Common myeloid progenitor, CD34-positive (primary cell): Measurements from ENCODE around the gene C6orf52.
"Not testable (repeated sequence)": the region's sequence is repeated elsewhere in the genome, so short reads cannot be mapped to it uniquely, and the experiment has no call there.

Experiments used
- CTCF ChIA-PET: fragments of 350-600 bp; sonication (Branson Sonifier 250); formaldehyde crosslinking; loops from one replicate; lab custom pipeline; 2021; ENCODE audit warnings: antibody characterized with exemption; lab: Charles Lee
- POLR2A ChIA-PET: fragments of 350-600 bp; sonication (Branson Sonifier 250); formaldehyde crosslinking; loops from one replicate; lab custom pipeline; 2021; ENCODE audit warnings: antibody characterized with exemption; lab: Charles Lee
- DNase-seq, 3 donors: peaks; one replicate each; pipeline versions ENCODE4 v3.0.0 to v3.0.0-alpha.2; 2013
- H3K27ac ChIP-seq, 2 experiments: 1 replicate in 1 of 2; 2 replicates in 1 of 2; pipeline ENCODE4 v1.7.0; 2013; ENCODE audit warnings: inconsistent platforms in 2 of 2, low read length in 2 of 2, mild to moderate bottlenecking in 2 of 2, low read depth in 1 of 2, moderate library complexity in 1 of 2; ENCODE audit not compliant: severe bottlenecking in 2 of 2, insufficient read depth in 1 of 2, poor library complexity in 1 of 2
- H3K27me3 ChIP-seq, 5 experiments: replicated peaks in 2 of 5; 1 replicate in 3 of 5; 2 replicates in 2 of 5; pipeline versions ENCODE4 v1.6.1 to v1.7.0; 2013; ENCODE audit warnings: low read length in 4 of 5, mild to moderate bottlenecking in 2 of 5, moderate library complexity in 2 of 5, inconsistent platforms in 1 of 5; ENCODE audit not compliant: insufficient read depth in 5 of 5, control insufficient read depth in 4 of 5
- H3K36me3 ChIP-seq, 4 experiments: 1 replicate in 2 of 4; 2 replicates in 2 of 4; pipeline versions ENCODE4 v1.6.1 to v1.7.0; 2013; ENCODE audit warnings: low read length in 3 of 4, control low read depth in 1 of 4, mild to moderate bottlenecking in 1 of 4; ENCODE audit not compliant: control insufficient read depth in 4 of 4, insufficient read depth in 4 of 4
- H3K4me1 ChIP-seq, 4 experiments: 1 replicate in 3 of 4; 2 replicates in 1 of 4; pipeline versions ENCODE4 v1.6.1 to v1.7.1; 2013; ENCODE audit warnings: low read length in 3 of 4, mild to moderate bottlenecking in 3 of 4, control low read depth in 1 of 4, inconsistent platforms in 1 of 4, moderate library complexity in 1 of 4; ENCODE audit not compliant: control insufficient read depth in 4 of 4, insufficient read depth in 4 of 4; ENCODE audit errors: control extremely low read depth in 1 of 4
- H3K4me3 ChIP-seq, 7 experiments: 1 replicate in 4 of 7; 2 replicates in 3 of 7; pipeline versions ENCODE4 v1.5.1 to v1.7.0; 2013; ENCODE audit warnings: mild to moderate bottlenecking in 7 of 7, low read length in 6 of 7, moderate library complexity in 6 of 7, inconsistent platforms in 2 of 7, low read depth in 2 of 7, control low read depth in 1 of 7; ENCODE audit not compliant: insufficient read depth in 4 of 7, control insufficient read depth in 1 of 7; ENCODE audit errors: extremely low read depth in 1 of 7
- H3K9me3 ChIP-seq, 5 experiments: 1 replicate in 4 of 5; 2 replicates in 1 of 5; pipeline versions ENCODE4 v1.6.1 to v1.7.1; 2013; ENCODE audit warnings: low read length in 4 of 5, mild to moderate bottlenecking in 2 of 5, inconsistent platforms in 1 of 5, low read depth in 1 of 5, moderate library complexity in 1 of 5; ENCODE audit not compliant: control insufficient read depth in 4 of 5, insufficient read depth in 2 of 5; ENCODE audit errors: control extremely low read depth in 1 of 5
- WGBS: methylation state at CpG from one replicate; pipeline ENCODE4 v1.1.5; 2013; ENCODE audit not compliant: insufficient coverage; 5-methylcytosine and 5-hydroxymethylcytosine counted together

The C6orf52 gene

GRCh38 chr6:10668126-10668917, 26.1 kb downstream of the C6orf52 start:
- peaks cover 0 to 6% (median 0%) of the 10 kb centered on the region in 4 experiments for H3K4me1 ChIP-seq
- no peaks in the 10 kb centered on the region for H3K9me3 ChIP-seq
- no peak overlapping the region for H3K27ac ChIP-seq
- DNase-seq: no peak
- no peaks in the 10 kb centered on the region for H3K27me3 ChIP-seq
- ChIA-PET POLR2A (no interaction called here), CTCF (no interaction called here)
- H3K36me3 ChIP-seq: no peaks in the 10 kb centered on the region
- H3K4me3 ChIP-seq: no peak overlapping the region
- 93% methylated on average over 6 of the region's 6 CpGs for WGBS

GRCh38 chr6:10665595-10665994, 28.8 kb downstream of the C6orf52 start:
- peak in 2 of 3 donors; percentile 37 to 54 for DNase-seq
- no CpG with 5 or more reads among the region's 1 CpG for WGBS
- H3K27me3 ChIP-seq, H3K4me3 ChIP-seq, POLR2A ChIA-PET, H3K4me1 ChIP-seq, H3K9me3 ChIP-seq, CTCF ChIA-PET, H3K27ac ChIP-seq, H3K36me3 ChIP-seq: not testable (repeated sequence)

- no peak overlapping the region for H3K27ac ChIP-seq
- CTCF ChIA-PET: no interaction called here
- no peaks in the 10 kb centered on the region for H3K27me3 ChIP-seq
- H3K4me3 ChIP-seq: no peak overlapping the region
- H3K4me1 ChIP-seq: peaks cover 0 to 9% (median under 1%) of the 10 kb centered on the region in 4 experiments
- DNase-seq: no peak
- POLR2A ChIA-PET: no interaction called here
- 100% methylated on average over 2 of the region's 2 CpGs for WGBS
- no peaks in the 10 kb centered on the region for H3K9me3 ChIP-seq
- no peaks in the 10 kb centered on the region for H3K36me3 ChIP-seq
These were observed 31.7 kb downstream of the C6orf52 start for GRCh38 chr6:10662742-10663141.

- H3K4me1 ChIP-seq: peaks cover 0 to 12% (median 2%) of the 10 kb centered on the region in 4 experiments
- H3K4me3 ChIP-seq: no peak overlapping the region
- DNase-seq: no peak
- ChIA-PET POLR2A (no interaction called here), CTCF (no interaction called here)
- H3K36me3 ChIP-seq: no peaks in the 10 kb centered on the region
- H3K9me3 ChIP-seq: no peaks in the 10 kb centered on the region
- no peaks in the 10 kb centered on the region for H3K27me3 ChIP-seq
- no peak overlapping the region for H3K27ac ChIP-seq
- WGBS: 98% methylated on average over 7 of the region's 8 CpGs
These were observed 32.2 kb downstream of the C6orf52 start for GRCh38 chr6:10662207-10662606.

GRCh38 chr6:10660431-10661191, 33.8 kb downstream of the C6orf52 start:
- H3K27ac ChIP-seq, DNase-seq, H3K36me3 ChIP-seq, CTCF ChIA-PET, H3K9me3 ChIP-seq, H3K4me3 ChIP-seq, POLR2A ChIA-PET, H3K27me3 ChIP-seq: not testable (repeated sequence)
- 97% methylated on average over 9 of the region's 11 CpGs for WGBS
- H3K4me1 ChIP-seq: peaks cover 0 to 15% (median 7%) of the 10 kb centered on the region in 4 experiments

- POLR2A ChIA-PET: no interaction called here
- peak overlapping the region in 5 of 7 experiments; percentile 14 to 64 (median 45) for H3K4me3 ChIP-seq
- 93% methylated on average over 30 of the region's 48 CpGs for WGBS
- H3K9me3 ChIP-seq: no peaks in the 10 kb centered on the region
- peaks cover 4 to 16% (median 12%) of the 10 kb centered on the region in 4 experiments for H3K4me1 ChIP-seq
- H3K27ac ChIP-seq: no peak overlapping the region
- no peaks in the 10 kb centered on the region for H3K36me3 ChIP-seq
- H3K27me3 ChIP-seq: no peaks in the 10 kb centered on the region
- CTCF ChIA-PET: no interaction called here
- no peak for DNase-seq
These were observed 34.6 kb downstream of the C6orf52 start for GRCh38 chr6:10659699-10660348.
